ENCODE results near the gene AZU1. TPM values are rescaled to one million over a fixed set of nuclear protein-coding genes. Genes with fewer than 3 reads are reported as not detected.

AZU1 gene
- total and polyA plus RNA-seq, 4 donors: 0.08 to 20.2 (median 0.99) TPM

DNA sequence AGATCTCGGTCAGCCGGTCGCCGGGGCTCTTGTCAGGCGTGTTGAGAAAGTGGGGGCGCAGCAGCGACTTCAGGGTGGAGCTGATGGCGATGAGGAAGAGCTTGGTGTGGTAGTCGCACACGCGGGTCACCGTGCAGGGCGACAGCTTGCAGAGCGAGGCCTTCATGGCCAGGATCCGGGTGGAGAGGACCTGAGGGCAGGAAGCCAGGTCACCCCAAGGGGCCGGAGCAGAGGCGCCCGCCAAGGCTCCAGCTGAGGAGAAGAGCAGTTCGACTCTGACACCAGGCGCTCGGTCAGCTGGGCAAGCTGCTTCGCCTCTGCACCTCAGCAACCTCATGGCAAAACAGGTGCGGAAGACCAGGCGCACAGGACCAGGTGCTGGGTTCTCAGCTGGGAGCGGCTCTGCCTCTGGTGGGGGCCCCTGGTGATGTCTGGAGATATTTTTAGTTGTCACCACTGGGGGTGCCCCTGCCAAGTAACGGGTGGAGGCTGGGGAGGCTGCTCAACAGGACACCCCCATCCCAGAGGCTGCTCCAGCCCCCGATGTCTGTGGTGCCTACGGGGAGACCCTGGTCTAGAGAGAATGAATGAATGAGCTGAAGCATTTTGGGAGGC, 47.7 kb downstream of the AZU1 start (continued):
- no peak for TF ChIP-seq ATF3 (IDR thresholded peaks at IDR 0.05)
- TF ChIP-seq CTCF (IDR thresholded peaks at IDR 0.05; ENCODE audit: low read depth, low read length, missing input control): no peak
- TF ChIP-seq JUND (IDR thresholded peaks at IDR 0.05): no peak
- no peak for TF ChIP-seq NR2F2 (IDR thresholded peaks at IDR 0.05)

- 89% methylated on average over 18 of the region's 18 CpGs for WGBS
- Histone ChIP-seq H3K9me3 (ENCODE audit: control insufficient read depth in 4 of 4, low read length in 3 of 4) (no peaks in the 10 kb centered on the region), H3K4me1 (ENCODE audit: control insufficient read depth in 4 of 4, insufficient read depth in 4 of 4, low read length in 3 of 4) (no peaks in the 10 kb centered on the region), H3K27ac (ENCODE audit: low read depth in 1 of 2, low read length in 2 of 2) (no peak overlapping the region), H3K9ac (ENCODE audit: low read depth in 1 of 2, low read length in 2 of 2) (no peak overlapping the region), H3K4me3 (ENCODE audit: low read depth in 1 of 3, low read length in 3 of 3) (no peak overlapping the region), H3K27me3 (ENCODE audit: control insufficient read depth in 4 of 4, insufficient read depth in 4 of 4, low read length in 3 of 4) (no peaks in the 10 kb centered on the region), H3K36me3 (ENCODE audit: control insufficient read depth in 4 of 4, insufficient read depth in 3 of 4, low read depth in 1 of 4, low read length in 3 of 4) (peaks cover 5 to 34% (median 11%) of the 10 kb centered on the region in 4 donors)
- no peak for TF ChIP-seq HNF4G (IDR thresholded peaks at IDR 0.05)
- no peak for TF ChIP-seq CTCF (IDR thresholded peaks at IDR 0.05; ENCODE audit: low read depth, low read length, missing input control)
- TF ChIP-seq MAX (IDR thresholded peaks at IDR 0.05): no peak
- no peak for TF ChIP-seq REST (IDR thresholded peaks at IDR 0.05)
- TF ChIP-seq RXRA (IDR thresholded peaks at IDR 0.05): no peak
- TF ChIP-seq RAD21 (IDR thresholded peaks at IDR 0.05): no peak
- no peak for TF ChIP-seq FOXA1 (IDR thresholded peaks at IDR 0.05)
- no peak for TF ChIP-seq ATF3 (IDR thresholded peaks at IDR 0.05)
- TF ChIP-seq FOXA2 (IDR thresholded peaks at IDR 0.05): no peak
- no peak for TF ChIP-seq SP1 (IDR thresholded peaks at IDR 0.05)
- no peak for TF ChIP-seq YY1 (IDR thresholded peaks at IDR 0.05)
- no peak for TF ChIP-seq JUND (IDR thresholded peaks at IDR 0.05)
- no peak for TF ChIP-seq NR2F2 (IDR thresholded peaks at IDR 0.05)
- no peak for DNase-seq (ENCODE audit: low spot score)
Observed at GRCh38 chr19:876089-876488, 48.5 kb downstream of the AZU1 start.

All from liver (tissue), 9 donors.